H1 (cell line): ENCODE data around the gene DRAXIN. TPM values are rescaled to one million over a fixed set of nuclear protein-coding genes. Genes with fewer than 3 reads are reported as not detected.
A peak's percentile ranks its signal among the peaks of the same experiment; 100 is the strongest.

Experiments used
- CTCF ChIA-PET: fragments of 300-600 bp; sonication (Branson Sonifier 250); formaldehyde crosslinking; loops from one replicate; lab custom pipeline; 2021; ENCODE audit not compliant: partially characterized antibody; lab: Charles Lee
- POLR2A ChIA-PET: fragments of 300-600 bp; sonication (Branson Sonifier 250); formaldehyde crosslinking; loops from one replicate; lab custom pipeline; 2021; ENCODE audit warnings: inconsistent platforms; ENCODE audit not compliant: partially characterized antibody; lab: Charles Lee
- DNase-seq, 2 experiments: peaks; one replicate each; pipeline versions ENCODE4 v3.0.0 to v3.0.0-alpha.2; 2010 to 2022; ENCODE audit warnings: low spot score in 2 of 2, low read depth in 1 of 2, mixed read lengths in 1 of 2
- FAIRE-seq: peaks from 2 replicates; lab custom pipeline; 2011; peaks lifted over from hg19 to GRCh38; lab: Jason Lieb, UNC
- H2AFZ ChIP-seq: 2 replicates; pipeline ENCODE4 v1.8.1; 2012; ENCODE audit warnings: low read length, inconsistent platforms
- H2AK5ac ChIP-seq: 2 replicates; pipeline ENCODE4 v1.6.1; 2013; ENCODE audit warnings: low read depth, low read length
- H2BK120ac ChIP-seq: replicated peaks from 2 replicates; pipeline ENCODE3; 2013; ENCODE audit warnings: low read depth, low read length, inconsistent platforms
- H2BK12ac ChIP-seq: 2 replicates; pipeline ENCODE4 v1.6.1; 2013; ENCODE audit warnings: low read depth, low read length
- H2BK15ac ChIP-seq: 2 replicates; pipeline ENCODE4 v1.6.1; 2013; ENCODE audit warnings: low read length
- H2BK20ac ChIP-seq: 2 replicates; pipeline ENCODE4 v1.6.1; 2013; ENCODE audit warnings: low read length
- H2BK5ac ChIP-seq: 2 replicates; pipeline ENCODE4 v1.6.1; 2013; ENCODE audit warnings: low read depth, low read length
- H3K14ac ChIP-seq: 2 replicates; pipeline ENCODE4 v1.6.1; 2013; ENCODE audit warnings: inconsistent platforms; ENCODE audit not compliant: insufficient read length
- H3K18ac ChIP-seq: 2 replicates; pipeline ENCODE4 v1.6.1; 2013; ENCODE audit warnings: low read length; ENCODE audit errors: extremely low read depth
- H3K23ac ChIP-seq: 2 replicates; pipeline ENCODE4 v1.6.1; 2013; ENCODE audit warnings: inconsistent platforms; ENCODE audit not compliant: insufficient read length
- H3K23me2 ChIP-seq: 2 replicates; pipeline ENCODE4 v1.6.1; 2013; ENCODE audit warnings: low read depth, low read length
- H3K27ac ChIP-seq: 2 replicates; pipeline ENCODE4 v1.6.1; 2011; ENCODE audit warnings: low read depth, low read length, inconsistent platforms
- H3K27me3 ChIP-seq, 4 experiments: replicated peaks in 1 of 4; 1 replicate in 1 of 4; 2 replicates in 3 of 4; pipeline versions ENCODE4 v1.6.1 to v1.8.1; 2011 to 2013; ENCODE audit warnings: low read length in 3 of 4, mild to moderate bottlenecking in 3 of 4, inconsistent platforms in 2 of 4, mixed read lengths in 2 of 4, moderate library complexity in 1 of 4; ENCODE audit not compliant: control insufficient read depth in 3 of 4, insufficient read depth in 3 of 4; ENCODE audit errors: extremely low read depth in 1 of 4
- H3K36me3 ChIP-seq, 4 experiments: 2 replicates each; pipeline versions ENCODE4 v1.6.1 to v1.8.1; 2011 to 2013; ENCODE audit warnings: mild to moderate bottlenecking in 4 of 4, low read length in 3 of 4, moderate library complexity in 2 of 4, control low read depth in 1 of 4, inconsistent platforms in 1 of 4; ENCODE audit not compliant: insufficient read depth in 4 of 4, control insufficient read depth in 2 of 4
- H3K4ac ChIP-seq: replicated peaks from 2 replicates; pipeline ENCODE3; 2013; ENCODE audit warnings: low read length, low read depth, mixed read lengths, inconsistent platforms; ENCODE audit not compliant: insufficient read length
- H3K4me1 ChIP-seq, 4 experiments: replicated peaks in 1 of 4; 1 replicate in 1 of 4; 2 replicates in 3 of 4; pipeline versions ENCODE4 v1.6.1 to v1.8.1; 2011 to 2013; ENCODE audit warnings: low read length in 3 of 4, inconsistent platforms in 2 of 4, mixed read lengths in 1 of 4; ENCODE audit not compliant: insufficient read depth in 4 of 4, control insufficient read depth in 3 of 4
- H3K4me2 ChIP-seq, 2 experiments: 2 replicates each; pipeline versions ENCODE4 v1.6.1 to v1.8.1; 2011 to 2013; ENCODE audit warnings: low read depth in 2 of 2, low read length in 2 of 2, control low read depth in 1 of 2, inconsistent platforms in 1 of 2, mild to moderate bottlenecking in 1 of 2; ENCODE audit not compliant: insufficient read depth in 1 of 2
- H3K4me3 ChIP-seq, 4 experiments: fragments of 200-600, 300-600 bp in 1 of 4; sonication (generic), shearing (Covaris generic), sonication (Bioruptor Twin) in 1 of 4; 2 replicates each; pipeline versions ENCODE4 v1.5.1 to v1.8.1; 2011 to 2016; ENCODE audit warnings: low read length in 4 of 4, low read depth in 3 of 4, control low read depth in 2 of 4, inconsistent platforms in 2 of 4, mild to moderate bottlenecking in 2 of 4, mixed read lengths in 1 of 4, moderate library complexity in 1 of 4; ENCODE audit not compliant: insufficient read depth in 2 of 4; ENCODE audit errors: extremely low read depth in 1 of 4
- H3K56ac ChIP-seq: replicated peaks from 2 replicates; pipeline ENCODE3; 2013; ENCODE audit warnings: low read depth, mild to moderate bottlenecking, mixed read lengths, low read length, inconsistent platforms; ENCODE audit not compliant: insufficient read length
- H3K79me1 ChIP-seq: 2 replicates; pipeline ENCODE4 v1.6.1; 2013; ENCODE audit warnings: low read depth, low read length, control low read depth
- H3K79me2 ChIP-seq, 2 experiments: 2 replicates each; pipeline versions ENCODE4 v1.6.1 to v1.8.1; 2012 to 2013; ENCODE audit warnings: low read length in 2 of 2, mild to moderate bottlenecking in 2 of 2, inconsistent platforms in 1 of 2; ENCODE audit not compliant: insufficient read depth in 2 of 2, control insufficient read depth in 1 of 2
- H3K9ac ChIP-seq, 4 experiments: replicated peaks in 1 of 4; 1 replicate in 1 of 4; 2 replicates in 3 of 4; pipeline versions ENCODE4 v1.6.1 to v1.8.1; 2011 to 2013; ENCODE audit warnings: low read depth in 3 of 4, low read length in 3 of 4, control low read depth in 2 of 4, mild to moderate bottlenecking in 2 of 4, moderate library complexity in 2 of 4, inconsistent platforms in 1 of 4; ENCODE audit errors: extremely low read depth in 1 of 4
- H3K9me3 ChIP-seq, 2 experiments: 2 replicates each; pipeline versions ENCODE4 v1.6.1 to v1.8.1; 2012 to 2013; ENCODE audit warnings: mild to moderate bottlenecking in 2 of 2, moderate library complexity in 2 of 2, control low read depth in 1 of 2, inconsistent platforms in 1 of 2, low read depth in 1 of 2, low read length in 1 of 2, mixed read lengths in 1 of 2; ENCODE audit not compliant: insufficient read depth in 2 of 2
- H4K20me1 ChIP-seq, 2 experiments: replicated peaks in 1 of 2; 2 replicates each; pipeline versions ENCODE3 to v1.8.1; 2011 to 2013; ENCODE audit warnings: inconsistent platforms in 2 of 2, low read length in 2 of 2, mild to moderate bottlenecking in 1 of 2; ENCODE audit not compliant: insufficient read depth in 2 of 2, control insufficient read depth in 1 of 2
- H4K5ac ChIP-seq: 2 replicates; pipeline ENCODE4 v1.6.1; 2013; ENCODE audit warnings: low read length, low read depth, mixed read lengths, inconsistent platforms; ENCODE audit not compliant: insufficient read length
- H4K8ac ChIP-seq: 2 replicates; pipeline ENCODE4 v1.8.0; 2013; ENCODE audit warnings: mild to moderate bottlenecking, moderate library complexity, low read length, inconsistent platforms; ENCODE audit not compliant: insufficient read depth; ENCODE audit errors: extremely low read depth
- H4K91ac ChIP-seq: replicated peaks from 2 replicates; pipeline ENCODE3; 2013; ENCODE audit warnings: low read length, mixed read lengths, inconsistent platforms; ENCODE audit not compliant: insufficient read length
- ASH2L ChIP-seq: fragments of 200-600, 300-600 bp; sonication (generic); IDR thresholded peaks from one replicate; pipeline ENCODE4 v1.7.1; 2017; ENCODE audit warnings: low read length
- CHD2 ChIP-seq: IDR thresholded peaks from 2 replicates; pipeline ENCODE4 v1.6.1; 2012; ENCODE audit warnings: low read length, improper control_type of control experiment
- FOSL1 ChIP-seq: IDR thresholded peaks from 2 replicates; pipeline ENCODE4 v1.6.1; 2011; ENCODE audit warnings: mild to moderate bottlenecking, low read depth, low read length, moderate library complexity; ENCODE audit not compliant: insufficient read depth
- RAD21 ChIP-seq, 2 experiments: IDR thresholded peaks in 1 of 2; conservative IDR thresholded peaks in 1 of 2; 2 replicates each; pipeline ENCODE4 v1.6.1; 2011; ENCODE audit warnings: low read depth in 2 of 2, low read length in 2 of 2, improper control_type of control experiment in 1 of 2, inconsistent platforms in 1 of 2, mild to moderate bottlenecking in 1 of 2, moderate library complexity in 1 of 2
- RBBP5 ChIP-seq: IDR thresholded peaks from 2 replicates; pipeline ENCODE4 v1.7.1; 2012; ENCODE audit warnings: low read depth, mild to moderate bottlenecking, inconsistent platforms, low read length, moderate library complexity, borderline replicate concordance
- RNF2 ChIP-seq: fragments of 200-900, 300-1000 bp; sonication (generic); IDR thresholded peaks from 2 replicates; pipeline ENCODE4 v1.7.1; 2016; ENCODE audit warnings: borderline replicate concordance, low read depth, mild to moderate bottlenecking, antibody characterized with exemption, low read length; ENCODE audit not compliant: poor library complexity, severe bottlenecking; ENCODE audit errors: missing control alignments
- WGBS, 2 experiments: shearing (Covaris generic) in 1 of 2; methylation state at CpG; one replicate each; pipeline versions ENCODE4 v1.1.6 to v1.1.7; 2013 to 2015; ENCODE audit warnings: low lambda C conversion rate in 2 of 2, mixed read lengths in 2 of 2, inconsistent platforms in 1 of 2, low coverage in 1 of 2, missing lambda C conversion rate in 1 of 2; ENCODE audit not compliant: insufficient replicate concordance in 2 of 2, insufficient coverage in 1 of 2, insufficient read length in 1 of 2; ENCODE audit errors: extremely low coverage in 1 of 2, missing lambda C conversion rate in 1 of 2; 5-methylcytosine and 5-hydroxymethylcytosine counted together
- polyA plus RNA-seq, 7 experiments: library from polyadenylated mRNA; depleted of rRNA in 3 of 7; stranded (reverse) in 5 of 7; unstranded in 2 of 7; fragments of >200 nt in 5 of 7; fragments of 200-250 nt in 2 of 7; gene quantifications; 1 replicate in 5 of 7; 2 replicates in 1 of 7; 4 replicates in 1 of 7; pipeline versions ENCODE4 v1.2.1 to v1.2.3, GENCODE V29; 2011 to 2013; ENCODE audit warnings: missing spikeins in 2 of 7, mixed read lengths in 2 of 7
- total RNA-seq: library from RNA; stranded (reverse); fragmentation: NEBNext Ultra II Directional; extraction: Animal tissue kit (Norgen Biotek cat#: 25700); gene quantifications from 2 replicates; pipeline ENCODE4 v1.2.1, GENCODE V29; 2021
- TF ChIP-seq, protein P1 (sequence below): IDR thresholded peaks from 2 replicates; pipeline ENCODE4 v1.6.1; 2011; ENCODE audit warnings: low read length, improper control_type of control experiment

DRAXIN gene
- total and polyA plus RNA-seq, 2 of the 8 experiments (the other 6 are each of a cell fraction or from before 2014, with no cell fraction given): 4.6 to 17.6 TPM

DNA sequence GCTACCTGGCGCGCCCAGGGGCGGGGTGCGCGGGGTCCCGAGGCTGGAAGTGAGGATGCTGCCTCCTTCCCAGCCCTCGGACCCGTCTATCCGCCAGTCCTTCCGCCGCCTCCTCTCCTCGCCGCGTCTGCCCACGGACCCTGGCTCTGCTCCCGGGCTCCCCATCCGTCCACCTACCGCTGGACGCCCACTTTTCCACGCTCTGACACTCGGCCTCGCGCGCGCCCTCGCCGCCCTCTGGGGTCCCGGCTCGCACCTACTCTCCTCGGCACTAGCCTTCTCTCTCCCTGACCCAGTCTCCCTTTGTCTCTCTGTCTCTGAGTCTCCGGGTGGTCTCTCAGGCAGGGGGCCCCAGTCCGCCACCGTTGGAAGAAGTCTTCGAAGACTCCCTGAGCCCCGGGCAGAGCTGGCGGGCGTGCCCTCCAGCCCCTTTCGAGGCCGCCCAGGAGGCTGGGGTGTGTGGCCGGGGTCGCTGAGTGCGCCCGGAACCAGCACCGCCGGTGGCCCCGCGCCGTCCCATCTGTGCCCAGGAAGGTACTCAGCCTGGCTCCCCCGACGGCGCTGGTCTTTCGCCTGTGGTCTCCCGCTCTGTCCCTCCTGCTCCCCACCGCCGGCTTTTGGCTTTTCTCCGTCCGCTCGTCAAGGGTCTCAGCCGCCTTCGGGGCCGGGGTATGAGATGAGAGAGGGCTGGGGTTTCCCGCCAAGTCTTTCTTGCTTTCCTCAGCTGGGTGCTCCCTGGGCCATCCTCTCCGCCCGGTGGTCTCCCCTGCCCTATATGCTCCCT is 610 bp downstream of the DRAXIN start:
- Histone ChIP-seq H4K8ac (peak overlapping the region; percentile 99), H2BK5ac (peak overlapping the region; percentile 95; the same call in 1 of the 2 replicates), H2BK15ac (peak overlapping the region; percentile 99; the same call in 1 of the 2 replicates), H4K20me1 (peaks cover 0 to 7% of the 10 kb centered on the region in 2 experiments), H3K4me3 (peak overlapping the region; percentile 75 to 99 (median 82)), H3K36me3 (peaks cover 0 to 5% (median 0%) of the 10 kb centered on the region in 4 experiments; a peak in 1 of 8 replicates), H3K23ac (no peak overlapping the region), H4K5ac (peak overlapping the region; percentile 98), H3K9ac (peak overlapping the region; percentile 56 to 85 (median 76)), H3K23me2 (peaks cover 23% of the 10 kb centered on the region), H3K27ac (peak overlapping the region; percentile 83; the same call in 1 of the 2 replicates), H2AFZ (no peak overlapping the region), H3K14ac (no peak overlapping the region), H2BK120ac (peak overlapping the region; percentile 94), H3K4me1 (peaks cover 11 to 37% (median 27%) of the 10 kb centered on the region in 4 experiments), H2AK5ac (peak overlapping the region; percentile 90; the same call in 1 of the 2 replicates), H3K4ac (peak overlapping the region; percentile 98), H3K79me1 (peaks cover 25% of the 10 kb centered on the region), H3K9me3 (no peaks in the 10 kb centered on the region), H3K56ac (peak overlapping the region; percentile 90), H4K91ac (peak overlapping the region; percentile 94), H2BK12ac (peak overlapping the region; percentile 87), H2BK20ac (no peak overlapping the region), H3K27me3 (peaks cover 0 to 2% (median 0%) of the 10 kb centered on the region in 4 experiments; a peak in 2 of 7 replicates), H3K18ac (peak overlapping the region; percentile 91), H3K4me2 (peak overlapping the region; percentile 71 to 80), H3K79me2 (peaks cover 15 to 65% of the 10 kb centered on the region in 2 experiments)
- FAIRE-seq (no peak), DNase-seq (peak in 1 of 2 experiments; percentile 70)
- 1% methylated on average over 55 of the region's 64 CpGs; no CpG with 5 or more reads in 1 of the 2 experiments for WGBS, 2 experiments
- ChIA-PET POLR2A (interaction anchor here (0.8 to 32.0 kb wide), 14 partner anchors 8 to 218 kb away, joined by 3 to 1025 read pairs (median 4); partner anchors contain the start of genes AGTRAP, FBXO6 and MAD2L2), CTCF (interaction anchor here (0.6 to 21.6 kb wide), 7 partner anchors 8 to 31 kb away, joined by 3 to 266 read pairs (median 6); no protein-coding TSS in a partner anchor)
- TF ChIP-seq FOSL1: no peak
- TF ChIP-seq, protein P1, sequence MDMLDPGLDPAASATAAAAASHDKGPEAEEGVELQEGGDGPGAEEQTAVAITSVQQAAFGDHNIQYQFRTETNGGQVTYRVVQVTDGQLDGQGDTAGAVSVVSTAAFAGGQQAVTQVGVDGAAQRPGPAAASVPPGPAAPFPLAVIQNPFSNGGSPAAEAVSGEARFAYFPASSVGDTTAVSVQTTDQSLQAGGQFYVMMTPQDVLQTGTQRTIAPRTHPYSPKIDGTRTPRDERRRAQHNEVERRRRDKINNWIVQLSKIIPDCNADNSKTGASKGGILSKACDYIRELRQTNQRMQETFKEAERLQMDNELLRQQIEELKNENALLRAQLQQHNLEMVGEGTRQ: no peak
- no peak for TF ChIP-seq RNF2
- TF ChIP-seq CHD2: no peak
- TF ChIP-seq ASH2L: no peak
- TF ChIP-seq RAD21 (IDR thresholded peaks at IDR 0.05 in 1 of 2, conservative IDR thresholded peaks at IDR 0.05 in 1 of 2; ENCODE audit: low read depth in 2 of 2, low read length in 2 of 2): no peak
- 0 out of 2 replicates have a peak, but pooled peaks have one; percentile 45 for TF ChIP-seq RBBP5
